Endothelial cell of umbilical vein (primary cell): ENCODE measurements around the gene SCN10A. TPM values are rescaled to one million over a fixed set of nuclear protein-coding genes. Genes with fewer than 3 reads are reported as not detected.

Experiments
- BruUV-seq: library from RNA; stranded (reverse); fragments of 400-500 nt; replicated peaks from 2 replicates; lab custom pipeline; 2021; lab: Mats Ljungman, UMichigan
- CTCF ChIA-PET: fragments of 300-600, 350-600 bp; sonication (Branson Sonifier 250); formaldehyde crosslinking; loops from one replicate; lab custom pipeline; 2021; ENCODE audit warnings: antibody characterized with exemption, inconsistent platforms; lab: Charles Lee
- POLR2A ChIA-PET: fragments of 300-600, 350-600 bp; sonication (Branson Sonifier 250); formaldehyde crosslinking; loops from one replicate; lab custom pipeline; 2021; ENCODE audit warnings: antibody characterized with exemption, inconsistent platforms; lab: Charles Lee
- DNase-seq: peaks from one replicate; pipeline ENCODE4 v3.0.0-alpha.2; 2011; ENCODE audit warnings: low read depth, low spot score
- FAIRE-seq: peaks from 2 replicates; lab custom pipeline; 2011; peaks lifted over from hg19 to GRCh38; lab: Jason Lieb, UNC
- H2AFZ ChIP-seq: 2 replicates; pipeline ENCODE4 v1.6.0; 2012; ENCODE audit warnings: low read depth, low read length, control low read depth, inconsistent platforms
- H3K27ac ChIP-seq: 2 replicates; pipeline ENCODE4 v1.5.1; 2011; ENCODE audit warnings: low read depth, mild to moderate bottlenecking, control low read depth, low read length, moderate library complexity; ENCODE audit not compliant: insufficient read depth
- H3K27me3 ChIP-seq, 2 experiments: 2 replicates each; pipeline versions ENCODE4 v1.6.0 to v1.6.1; 2011; ENCODE audit warnings: low read length in 2 of 2, mixed read lengths in 1 of 2; ENCODE audit not compliant: control insufficient read depth in 2 of 2, insufficient read depth in 2 of 2
- H3K36me3 ChIP-seq, 2 experiments: 2 replicates in 1 of 2; 3 replicates in 1 of 2; pipeline ENCODE4 v1.5.1; 2011; ENCODE audit warnings: low read length in 2 of 2, mild to moderate bottlenecking in 1 of 2, moderate library complexity in 1 of 2; ENCODE audit not compliant: control insufficient read depth in 2 of 2, insufficient read depth in 2 of 2; ENCODE audit errors: extremely low read depth in 1 of 2
- H3K4me1 ChIP-seq: 3 replicates; pipeline ENCODE4 v1.5.1; 2011; ENCODE audit warnings: mild to moderate bottlenecking, low read length; ENCODE audit not compliant: control insufficient read depth, insufficient read depth; ENCODE audit errors: extremely low read depth
- H3K4me2 ChIP-seq: 2 replicates; pipeline ENCODE4 v1.6.1; 2011; ENCODE audit warnings: low read length, control low read depth, mixed read lengths; ENCODE audit not compliant: insufficient read depth
- H3K4me3 ChIP-seq, 3 experiments: fragments of 200-600 bp in 1 of 3; sonication (generic), shearing (Covaris generic) in 1 of 3; replicated peaks in 1 of 3; 2 replicates each; pipeline ENCODE4 v1.5.1; 2011 to 2016; ENCODE audit warnings: control low read depth in 3 of 3, low read length in 3 of 3, mild to moderate bottlenecking in 2 of 3, inconsistent platforms in 1 of 3, low read depth in 1 of 3, moderate library complexity in 1 of 3; ENCODE audit not compliant: insufficient read depth in 1 of 3
- H3K79me2 ChIP-seq: 2 replicates; pipeline ENCODE4 v1.6.0; 2012; ENCODE audit warnings: low read length, inconsistent platforms; ENCODE audit not compliant: control insufficient read depth, insufficient read depth
- H3K9ac ChIP-seq: replicated peaks from 2 replicates; pipeline ENCODE3; 2011; ENCODE audit warnings: low read length, control low read depth; ENCODE audit not compliant: insufficient read depth; ENCODE audit errors: extremely low read depth
- H3K9me1 ChIP-seq: replicated peaks from 3 replicates; pipeline ENCODE4 v1.6.0; 2011; ENCODE audit warnings: mild to moderate bottlenecking, low read length; ENCODE audit not compliant: control insufficient read depth, insufficient read depth; ENCODE audit errors: extremely low read depth
- H3K9me3 ChIP-seq: replicated peaks from 2 replicates; pipeline ENCODE4 v1.5.1; 2012; ENCODE audit warnings: low read length, inconsistent platforms; ENCODE audit not compliant: control insufficient read depth, insufficient read depth
- H4K20me1 ChIP-seq: replicated peaks from 2 replicates; pipeline ENCODE3; 2011; ENCODE audit warnings: mild to moderate bottlenecking, low read length; ENCODE audit not compliant: control insufficient read depth, insufficient read depth; ENCODE audit errors: extremely low read depth
- CTCF ChIP-seq, 2 donors: IDR thresholded peaks; 1 replicate in 1 of 2; 2 replicates in 1 of 2; pipeline ENCODE4 v1.5.1; 2011; ENCODE audit warnings: low read length in 2 of 2, mild to moderate bottlenecking in 2 of 2, moderate library complexity in 2 of 2, control low read depth in 1 of 2, inconsistent platforms in 1 of 2, low read depth in 1 of 2; ENCODE audit not compliant: insufficient read depth in 1 of 2; ENCODE audit errors: extremely low read depth in 1 of 2
- EZH2 ChIP-seq: IDR thresholded peaks from 2 replicates; pipeline ENCODE4 v1.6.1; 2012; ENCODE audit warnings: borderline replicate concordance, low read depth, mild to moderate bottlenecking, moderate library complexity, low read length, inconsistent platforms; ENCODE audit not compliant: severe bottlenecking
- FOS ChIP-seq: IDR thresholded peaks from 2 replicates; pipeline ENCODE4 v1.6.1; 2011; ENCODE audit warnings: mild to moderate bottlenecking, low read length, moderate library complexity, borderline replicate concordance; ENCODE audit not compliant: insufficient read depth
- GATA2 ChIP-seq: IDR thresholded peaks from 2 replicates; pipeline ENCODE4 v1.7.0; 2011; ENCODE audit warnings: low read depth, mild to moderate bottlenecking, moderate library complexity, mixed read lengths, low read length; ENCODE audit not compliant: insufficient read length, insufficient read depth
- JUN ChIP-seq: IDR thresholded peaks from 2 replicates; pipeline ENCODE4 v1.6.1; 2011; ENCODE audit warnings: borderline replicate concordance, low read depth; ENCODE audit not compliant: insufficient read length, insufficient read depth
- MYC ChIP-seq: IDR thresholded peaks from one replicate; pipeline ENCODE4 v1.6.1; 2011; ENCODE audit warnings: mild to moderate bottlenecking, low read depth, low read length
- POLR2A ChIP-seq: IDR thresholded peaks from 2 replicates; pipeline ENCODE4 v1.6.1; 2012; ENCODE audit warnings: low read depth, mild to moderate bottlenecking, control low read depth, low read length
- POLR2AphosphoS5 ChIP-seq: IDR thresholded peaks from 2 replicates; pipeline ENCODE4 v1.6.1; 2012; ENCODE audit warnings: low read depth, mild to moderate bottlenecking, control low read depth, low read length, moderate library complexity; ENCODE audit not compliant: insufficient read depth
- dilution Hi-C: fragments of 300-500 bp; cut with MboI; formaldehyde crosslinking; loops from one replicate; pipeline ENCODE4 v1.15.0; 2019; ENCODE audit warnings: low sequenced_read_pairs; ENCODE audit not compliant: extremely low pct_ligation_motif_present
- intact Hi-C: fragments of 100-400 bp; cut with micrococcal nuclease; formaldehyde crosslinking; loops from one replicate; pipeline ENCODE4 v1.10.0; 2022
- polyA plus RNA-seq, 4 experiments: library from polyadenylated mRNA; depleted of rRNA in 3 of 4; stranded (reverse) in 3 of 4; unstranded in 1 of 4; fragments of >200 nt; gene quantifications; 2 replicates each; pipeline versions ENCODE4 v1.2.1 to v1.2.3, GENCODE V29; 2011 to 2012; ENCODE audit warnings: missing spikeins in 1 of 4
- total RNA-seq: library from RNA; stranded (reverse); gene quantifications from 2 replicates; pipeline ENCODE4 v1.2.3, GENCODE V29; 2021
- TF ChIP-seq, protein P1 (sequence below): IDR thresholded peaks from 2 replicates; pipeline ENCODE4 v1.6.1; 2011; ENCODE audit not compliant: insufficient read depth, insufficient read length

The SCN10A gene
- total and polyA plus RNA-seq, 2 donors (not counting 3 experiments of a cell fraction or from before 2014, with no cell fraction given) = 0.07 TPM; not detected in 1

DNA sequence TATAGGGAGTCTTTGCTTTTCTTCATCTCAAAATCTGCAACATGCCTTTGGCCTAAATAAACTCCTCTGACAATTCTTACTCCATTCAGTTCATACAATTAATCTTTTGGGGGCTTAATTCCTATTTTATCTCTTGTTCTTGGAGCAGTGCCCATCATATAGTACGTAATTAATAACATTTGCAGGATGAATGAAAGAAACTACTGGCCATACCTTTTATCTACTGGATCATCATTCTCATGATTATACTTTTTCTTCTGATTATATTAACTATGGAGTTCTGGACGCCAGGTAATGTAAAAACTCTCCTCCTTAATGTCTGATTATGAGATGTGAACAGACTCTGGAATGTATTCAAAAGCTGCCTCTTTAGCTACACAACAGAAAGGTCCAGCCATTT lies 120.0 kb downstream of the SCN10A start:
- FAIRE-seq (no peak), DNase-seq (no peak)
- H3K9me3 ChIP-seq = no peaks in the 10 kb centered on the region
- H3K27me3 ChIP-seq = no peaks in the 10 kb centered on the region
- no peaks in the 10 kb centered on the region for H3K9me1 ChIP-seq
- dilution Hi-C loops = no loop called here
- ChIA-PET CTCF (no interaction called here), POLR2A (no interaction called here)
- no peaks in the 10 kb centered on the region for H3K79me2 ChIP-seq
- no peak overlapping the region for H3K4me2 ChIP-seq
- H3K4me3 ChIP-seq = no peak overlapping the region
- H4K20me1 ChIP-seq = no peaks in the 10 kb centered on the region
- no TSS peak for BruUV-seq
- H3K27ac ChIP-seq = no peak overlapping the region
- intact Hi-C loops = no loop called here
- H2AFZ ChIP-seq = no peak overlapping the region
- no peaks in the 10 kb centered on the region for H3K4me1 ChIP-seq
- TF ChIP-seq GATA2 (no peak), JUN (no peak), POLR2AphosphoS5 (no peak), EZH2 (no peak), MYC (no peak), CTCF (IDR thresholded peaks at IDR 0.05; ENCODE audit: extremely low read depth in 1 of 2, insufficient read depth in 1 of 2, low read depth in 1 of 2, low read length in 2 of 2) (no peak), FOS (no peak), POLR2A (no peak)
- TF ChIP-seq, protein P1, sequence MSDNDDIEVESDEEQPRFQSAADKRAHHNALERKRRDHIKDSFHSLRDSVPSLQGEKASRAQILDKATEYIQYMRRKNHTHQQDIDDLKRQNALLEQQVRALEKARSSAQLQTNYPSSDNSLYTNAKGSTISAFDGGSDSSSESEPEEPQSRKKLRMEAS = no peak
- H3K9ac ChIP-seq = no peak overlapping the region
- no peaks in the 10 kb centered on the region for H3K36me3 ChIP-seq
